Measurements from ENCODE around the gene SEPTIN7. TPM values are rescaled to one million over a fixed set of nuclear protein-coding genes. Genes with fewer than 3 reads are reported as not detected.

SEPTIN7 gene
- total RNA-seq, 1 donor, result 244 TPM

DNA sequence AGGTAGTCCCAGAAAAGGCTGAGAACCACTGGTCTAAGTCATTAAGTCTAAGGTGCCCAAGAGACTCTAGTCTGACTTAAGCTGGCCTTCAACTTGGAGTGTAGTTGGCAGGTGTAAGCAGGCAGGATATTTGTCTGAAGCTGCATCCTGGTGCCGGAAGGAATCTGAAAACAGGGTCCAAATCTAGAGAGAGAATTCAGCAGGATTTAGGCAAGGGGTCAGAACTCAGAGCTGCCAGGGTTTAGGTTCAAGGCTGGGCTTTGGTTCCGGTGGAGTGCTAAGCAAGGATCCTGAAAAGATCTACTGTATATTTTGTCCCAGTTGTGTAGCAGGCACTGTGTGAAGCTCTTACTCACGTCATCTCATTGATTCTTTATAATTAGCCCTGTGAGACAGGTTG, 16.5 kb upstream of the SEPTIN7 start:
- no peak overlapping the region for H3K4me3 ChIP-seq (ENCODE audit: low read depth, low read length)
- TF ChIP-seq, protein P1, sequence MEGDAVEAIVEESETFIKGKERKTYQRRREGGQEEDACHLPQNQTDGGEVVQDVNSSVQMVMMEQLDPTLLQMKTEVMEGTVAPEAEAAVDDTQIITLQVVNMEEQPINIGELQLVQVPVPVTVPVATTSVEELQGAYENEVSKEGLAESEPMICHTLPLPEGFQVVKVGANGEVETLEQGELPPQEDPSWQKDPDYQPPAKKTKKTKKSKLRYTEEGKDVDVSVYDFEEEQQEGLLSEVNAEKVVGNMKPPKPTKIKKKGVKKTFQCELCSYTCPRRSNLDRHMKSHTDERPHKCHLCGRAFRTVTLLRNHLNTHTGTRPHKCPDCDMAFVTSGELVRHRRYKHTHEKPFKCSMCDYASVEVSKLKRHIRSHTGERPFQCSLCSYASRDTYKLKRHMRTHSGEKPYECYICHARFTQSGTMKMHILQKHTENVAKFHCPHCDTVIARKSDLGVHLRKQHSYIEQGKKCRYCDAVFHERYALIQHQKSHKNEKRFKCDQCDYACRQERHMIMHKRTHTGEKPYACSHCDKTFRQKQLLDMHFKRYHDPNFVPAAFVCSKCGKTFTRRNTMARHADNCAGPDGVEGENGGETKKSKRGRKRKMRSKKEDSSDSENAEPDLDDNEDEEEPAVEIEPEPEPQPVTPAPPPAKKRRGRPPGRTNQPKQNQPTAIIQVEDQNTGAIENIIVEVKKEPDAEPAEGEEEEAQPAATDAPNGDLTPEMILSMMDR (IDR thresholded peaks at IDR 0.05; ENCODE audit: insufficient read depth, low read depth, low read length), result no peak
- no peak for DNase-seq (ENCODE audit: low read depth)

DNA sequence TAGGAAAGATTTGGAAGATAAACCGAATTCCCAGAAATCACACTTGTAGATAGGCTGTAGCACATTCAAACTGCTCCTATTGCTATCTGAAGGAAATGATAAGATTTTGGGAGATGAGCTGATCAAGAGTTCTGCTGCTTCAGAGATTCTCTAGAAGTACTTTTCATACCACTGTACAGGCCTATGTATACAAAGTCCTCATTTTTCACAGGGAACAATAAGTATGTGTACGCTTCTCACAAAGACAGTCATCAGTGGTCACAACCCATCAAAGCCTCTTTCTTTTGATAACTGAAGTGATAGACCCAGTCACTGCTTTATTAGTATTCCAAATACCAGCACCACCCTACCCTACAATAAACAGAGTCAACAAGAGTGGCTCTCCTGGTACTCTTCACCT, 15.6 kb upstream of the SEPTIN7 start:
- TF ChIP-seq, protein P1 (IDR thresholded peaks at IDR 0.05; ENCODE audit: insufficient read depth, low read depth, low read length), result no peak

DNA sequence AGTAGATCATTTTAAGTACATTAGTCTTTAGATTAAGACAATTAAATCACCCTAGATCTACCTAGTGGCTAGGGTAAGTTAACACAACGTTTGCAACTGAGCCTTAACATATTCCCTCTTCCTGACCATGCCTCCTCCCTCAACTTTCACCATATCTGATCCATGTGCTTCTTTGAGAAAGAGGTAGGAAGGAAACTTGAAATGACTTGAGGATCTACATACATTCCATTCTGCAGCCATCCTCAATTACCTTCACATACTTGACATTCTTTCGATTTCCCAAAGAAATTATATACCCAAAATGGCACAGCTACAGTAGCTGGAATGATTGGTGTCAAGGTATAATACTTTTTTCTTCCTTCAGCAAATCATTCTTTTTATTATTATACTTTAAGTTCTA, 12.9 kb upstream of the SEPTIN7 start:
- no peak for DNase-seq (ENCODE audit: low read depth)
- no peak overlapping the region for H3K4me3 ChIP-seq (ENCODE audit: low read depth, low read length)
- TF ChIP-seq, protein P1 (IDR thresholded peaks at IDR 0.05; ENCODE audit: insufficient read depth, low read depth, low read length), result no peak

More for the DNA sequence above, 15.6 kb upstream of the SEPTIN7 start:
- no peak for DNase-seq (ENCODE audit: low read depth)
- no peak overlapping the region for H3K4me3 ChIP-seq (ENCODE audit: low read depth, low read length)

DNA sequence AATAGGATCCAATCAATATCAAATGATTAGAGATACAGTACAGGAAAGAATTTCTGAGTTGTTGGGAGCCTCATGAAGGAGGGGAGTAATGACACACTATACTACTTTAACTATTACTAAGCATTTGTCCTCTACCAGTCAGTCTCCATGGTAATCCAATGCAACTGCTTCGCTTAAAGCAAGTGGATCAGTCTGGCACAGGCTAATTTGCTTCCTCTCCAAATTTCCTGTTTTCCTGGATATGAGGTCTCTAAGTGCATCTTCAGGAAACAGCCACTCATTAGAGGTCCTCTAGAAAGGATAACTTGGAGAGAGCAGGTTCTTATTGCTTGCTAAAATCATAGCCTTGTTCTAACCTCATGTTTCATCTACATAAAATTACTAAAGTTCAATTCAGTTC, 8.4 kb upstream of the SEPTIN7 start:
- no peak overlapping the region for H3K4me3 ChIP-seq (ENCODE audit: low read depth, low read length)
- TF ChIP-seq, protein P1 (IDR thresholded peaks at IDR 0.05; ENCODE audit: insufficient read depth, low read depth, low read length), result no peak
- no peak for DNase-seq (ENCODE audit: low read depth)

DNA sequence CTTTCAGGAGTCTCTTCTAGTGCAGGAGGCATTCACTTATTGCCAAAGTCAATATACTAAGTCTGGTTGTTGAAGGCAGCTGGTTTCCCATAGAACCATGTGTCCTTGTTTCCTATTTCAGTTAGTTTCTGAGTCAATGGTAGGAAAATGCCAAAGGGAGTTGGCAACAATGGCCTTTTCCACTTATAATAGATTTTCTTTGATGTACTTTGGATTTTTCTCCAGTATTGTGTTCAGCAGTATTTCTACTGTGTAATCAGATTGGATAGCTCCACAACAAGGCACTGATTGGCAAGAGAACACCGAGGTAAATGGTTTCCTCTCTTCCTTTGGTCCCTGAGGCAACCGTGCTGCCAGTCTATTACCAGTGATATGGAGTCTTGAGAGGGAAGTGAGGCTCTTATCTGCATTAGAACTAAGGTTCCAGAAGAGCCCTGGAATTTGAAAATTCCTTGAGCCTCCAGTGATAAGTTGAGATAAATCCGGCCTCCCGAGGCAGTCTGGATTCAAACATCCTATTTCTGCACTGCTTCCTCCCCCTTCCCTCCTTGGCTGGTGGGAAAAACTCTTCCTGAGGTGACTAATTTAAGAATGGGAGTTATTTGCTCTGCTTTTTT, 7.9 kb upstream of the SEPTIN7 start:
- TF ChIP-seq, protein P1 (IDR thresholded peaks at IDR 0.05; ENCODE audit: insufficient read depth, low read depth, low read length), result no peak
- peak; percentile 41 for DNase-seq (ENCODE audit: low read depth)
- H3K4me3 ChIP-seq (ENCODE audit: low read depth, low read length), result no peak overlapping the region

DNA sequence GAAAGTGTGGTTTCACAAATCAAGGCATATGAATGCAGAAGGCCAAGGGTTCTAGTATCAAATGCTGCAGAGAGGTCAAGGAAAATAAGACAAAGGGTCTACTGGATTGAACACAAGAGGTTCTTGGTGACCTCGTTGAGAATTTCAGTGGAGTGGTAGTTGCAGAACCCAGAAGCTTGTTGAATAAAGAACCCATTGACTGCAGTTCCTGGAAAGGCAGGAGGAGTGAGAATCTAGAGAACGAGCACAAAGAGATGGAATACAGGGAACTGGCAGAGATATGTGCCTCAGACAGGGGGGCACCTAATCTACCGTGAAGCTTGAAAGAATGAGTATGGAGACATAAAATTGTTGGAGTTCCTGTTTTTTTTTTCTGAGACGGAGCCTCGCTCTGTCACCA, 3.5 kb upstream of the SEPTIN7 start:
- TF ChIP-seq, protein P1 (IDR thresholded peaks at IDR 0.05; ENCODE audit: insufficient read depth, low read depth, low read length), result no peak
- no peak for DNase-seq (ENCODE audit: low read depth)
- no peak overlapping the region for H3K4me3 ChIP-seq (ENCODE audit: low read depth, low read length)

Measured in fibroblast of villous mesenchyme (primary cell).